ENCODE measurements around the gene NUP210.
A peak's percentile ranks its signal among the peaks of the same experiment; 100 is the strongest.
"Not testable (repeated sequence)": the region's sequence is repeated elsewhere in the genome, so short reads cannot be mapped to it uniquely, and the experiment has no call there.

Gene NUP210

DNA sequence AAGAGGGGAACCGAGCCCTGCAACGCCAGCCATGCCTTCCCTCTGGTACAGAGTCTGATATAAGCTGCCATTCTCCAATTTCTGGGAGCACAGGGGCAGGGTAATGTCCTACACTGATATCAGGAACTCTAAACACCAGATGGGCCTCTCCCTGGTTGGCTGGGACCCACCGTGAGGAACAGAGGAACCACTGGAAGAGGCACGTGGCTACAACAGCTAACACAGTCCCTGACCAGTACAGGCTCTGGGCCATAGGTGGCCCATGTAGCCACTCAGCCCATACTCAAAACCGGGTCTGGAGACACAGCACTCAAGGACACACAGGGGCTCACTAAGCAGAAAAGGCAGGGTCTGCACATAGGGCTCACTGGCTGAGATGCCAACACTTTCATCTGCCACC lies 13.9 kb downstream of the NUP210 start:
- DNase-seq (ENCODE audit: low read depth): no peak

DNA sequence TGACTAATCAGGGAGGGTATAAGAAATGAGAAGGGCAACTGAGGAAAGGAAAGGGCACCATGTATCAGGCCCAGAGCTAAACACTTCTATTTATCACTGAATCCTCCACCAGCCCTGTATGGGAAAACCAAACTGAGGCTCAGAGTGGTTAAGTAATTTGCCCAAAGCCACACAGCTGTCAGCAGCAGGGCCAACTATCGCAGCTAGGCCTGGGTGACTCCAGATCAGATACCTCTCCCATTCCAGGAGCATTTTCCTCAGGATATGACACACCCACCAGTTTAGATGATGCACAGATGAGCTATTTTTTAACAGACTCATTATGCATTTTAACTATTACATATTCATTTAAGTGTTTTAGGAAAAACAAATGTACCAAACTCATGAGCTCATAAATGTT lies 14.5 kb downstream of the NUP210 start:
- peak; percentile 1 for DNase-seq (ENCODE audit: low read depth)

DNA sequence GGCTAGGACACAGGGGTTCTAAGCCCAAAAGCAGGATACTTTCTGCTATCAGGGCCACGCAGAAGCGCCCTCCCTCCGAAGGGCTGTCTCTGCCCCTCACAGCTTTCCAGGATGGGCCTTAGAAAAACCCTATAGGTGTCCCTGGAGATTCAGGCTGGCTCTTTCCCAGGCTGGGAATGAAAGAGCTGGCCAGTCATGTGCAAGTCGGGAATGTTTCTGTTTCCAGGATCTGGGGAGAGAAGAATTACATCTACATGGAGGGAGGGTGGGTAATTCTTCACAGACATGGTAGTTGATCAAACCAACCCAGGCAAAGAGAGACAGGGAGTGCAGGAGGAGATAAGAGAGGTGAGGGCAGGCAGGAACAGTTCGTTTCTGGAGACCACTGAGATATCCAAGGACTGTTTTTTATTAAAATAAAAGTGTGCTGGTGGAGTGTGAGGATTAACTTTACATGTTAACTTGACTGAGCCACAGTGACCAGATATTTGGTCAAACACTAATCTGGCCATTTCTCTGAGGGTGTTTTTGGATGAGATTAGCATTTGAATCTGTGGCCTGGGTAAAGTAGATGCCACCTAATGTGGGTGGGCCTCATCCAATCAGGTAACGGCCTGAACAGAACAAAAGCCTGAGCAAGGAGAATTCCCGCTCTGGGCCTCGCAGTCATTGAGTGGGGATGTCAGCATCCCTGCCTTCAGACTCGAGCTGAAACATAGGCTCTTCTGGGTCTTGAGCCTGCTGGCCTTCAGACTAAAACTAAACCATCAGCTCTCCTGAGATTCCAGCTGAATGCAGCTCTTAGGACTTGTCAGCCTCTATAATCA lies 15.3 kb downstream of the NUP210 start:
- no peak for DNase-seq (ENCODE audit: low read depth)

DNA sequence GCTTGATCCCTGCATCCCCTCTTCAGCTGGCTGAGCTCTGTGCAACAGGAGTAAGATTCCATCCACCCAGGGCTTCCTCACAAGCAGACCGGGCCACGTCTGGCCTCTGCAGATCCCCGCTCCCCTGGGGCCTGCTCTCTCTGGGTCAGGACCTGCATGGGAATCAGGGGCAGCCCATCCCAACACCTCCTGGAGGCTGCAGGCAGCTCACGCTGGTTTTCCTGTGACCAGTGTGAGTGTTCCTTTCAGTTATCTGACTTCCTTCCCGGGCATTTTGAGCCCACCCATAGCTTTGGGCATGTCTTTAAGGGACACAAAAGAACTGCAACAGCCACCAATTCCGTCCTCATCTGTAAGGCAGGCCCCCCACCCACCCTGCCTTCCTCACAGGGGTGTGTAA lies 16.3 kb downstream of the NUP210 start:
- no peak for DNase-seq (ENCODE audit: low read depth)

DNA sequence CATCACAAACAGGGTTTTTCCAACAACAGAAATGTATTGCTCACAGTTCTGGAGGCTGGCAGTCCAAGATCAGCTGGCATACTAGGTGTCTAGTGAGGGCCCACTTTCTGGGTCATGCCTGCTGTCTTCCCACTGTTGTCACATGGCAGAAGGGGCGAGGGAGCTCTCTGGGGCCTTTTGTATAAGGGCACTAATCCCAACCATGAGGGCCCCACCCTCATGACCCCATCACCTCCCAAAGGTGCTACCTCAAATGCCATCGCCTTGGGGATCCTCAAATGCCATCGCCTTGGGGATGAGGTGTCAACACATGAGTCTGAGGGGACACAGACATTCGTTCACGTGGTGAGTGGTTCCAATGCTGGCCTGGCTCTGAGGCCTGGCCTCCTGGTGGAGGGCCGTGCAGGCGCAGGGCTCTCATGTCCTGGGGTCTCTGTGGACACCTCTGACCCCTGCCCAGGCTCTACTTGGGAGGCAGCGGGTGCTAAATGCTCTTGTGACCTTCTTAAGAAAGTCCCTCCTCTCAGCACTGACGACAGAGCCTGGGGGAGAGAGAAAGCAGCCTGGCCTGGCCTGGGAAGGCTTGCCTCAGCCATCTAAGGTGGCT lies 16.8 kb downstream of the NUP210 start:
- no peak for DNase-seq (ENCODE audit: low read depth)

DNA sequence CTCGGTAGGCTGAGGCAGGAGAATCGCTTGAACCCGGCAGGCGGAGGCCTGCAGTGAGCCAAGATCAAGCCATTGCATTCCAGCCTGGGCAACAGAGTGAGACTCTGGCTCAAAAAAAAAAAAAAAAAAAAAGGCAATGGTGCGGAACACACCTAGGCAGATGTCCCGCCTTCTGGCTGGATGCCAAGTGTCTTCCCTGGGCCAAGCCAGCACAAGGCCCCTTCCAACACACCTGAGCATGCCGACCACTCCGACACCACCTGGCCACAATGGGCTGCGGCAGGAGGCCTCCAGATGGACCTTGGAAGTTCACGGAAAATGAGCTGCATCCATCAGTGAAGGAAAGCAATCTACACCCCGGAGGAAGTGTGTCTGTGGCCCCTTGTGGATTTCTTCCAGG lies 19.0 kb downstream of the NUP210 start:
- DNase-seq (ENCODE audit: low read depth): no peak

DNA sequence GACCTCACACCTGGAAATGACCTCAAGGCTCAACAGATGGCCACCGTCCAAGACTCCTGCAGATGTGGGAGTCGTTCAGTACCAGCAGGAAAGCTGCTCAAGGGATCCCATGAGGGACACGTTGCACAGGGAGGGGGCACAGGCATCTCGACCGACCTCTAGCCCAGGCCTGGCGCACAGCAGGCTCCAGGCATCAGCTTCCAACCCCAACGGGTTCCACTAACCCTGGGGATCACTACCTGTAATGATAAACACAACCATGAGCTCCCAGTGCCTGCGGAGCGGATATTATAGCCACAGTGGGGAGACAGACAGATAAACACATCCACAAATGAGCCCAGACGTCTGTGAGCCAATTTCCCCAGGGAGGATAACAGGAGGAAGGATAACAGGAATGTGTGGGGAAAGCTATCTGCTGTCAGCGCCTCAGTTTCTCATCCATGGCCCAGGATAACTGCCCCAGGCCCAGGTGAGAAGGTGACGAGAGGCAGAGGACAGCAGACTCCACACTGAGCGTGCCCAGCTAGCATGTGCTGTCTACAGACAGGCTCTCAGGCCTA lies 19.9 kb downstream of the NUP210 start:
- DNase-seq (ENCODE audit: low read depth): no peak

DNA sequence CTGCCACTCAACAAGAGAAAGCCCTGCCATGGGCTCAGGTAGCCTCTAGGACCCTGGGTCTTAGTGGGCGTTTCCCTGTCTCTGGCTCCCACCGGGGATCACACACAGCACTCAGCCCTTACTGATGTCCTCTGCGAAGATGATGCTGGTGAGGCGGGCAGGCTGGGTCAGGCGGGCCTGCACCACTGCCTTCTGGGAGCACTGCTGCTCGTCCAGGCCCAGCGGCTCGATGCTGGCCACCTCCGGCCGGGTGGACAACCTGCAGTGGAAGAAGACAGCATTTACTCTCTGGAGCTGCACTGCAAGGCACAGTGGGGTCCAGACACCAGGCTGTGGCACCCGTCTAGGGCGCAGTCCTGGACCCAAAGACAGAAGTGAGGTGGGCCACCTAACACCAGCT lies 20.5 kb downstream of the NUP210 start:
- DNase-seq (ENCODE audit: low read depth): no peak

DNA sequence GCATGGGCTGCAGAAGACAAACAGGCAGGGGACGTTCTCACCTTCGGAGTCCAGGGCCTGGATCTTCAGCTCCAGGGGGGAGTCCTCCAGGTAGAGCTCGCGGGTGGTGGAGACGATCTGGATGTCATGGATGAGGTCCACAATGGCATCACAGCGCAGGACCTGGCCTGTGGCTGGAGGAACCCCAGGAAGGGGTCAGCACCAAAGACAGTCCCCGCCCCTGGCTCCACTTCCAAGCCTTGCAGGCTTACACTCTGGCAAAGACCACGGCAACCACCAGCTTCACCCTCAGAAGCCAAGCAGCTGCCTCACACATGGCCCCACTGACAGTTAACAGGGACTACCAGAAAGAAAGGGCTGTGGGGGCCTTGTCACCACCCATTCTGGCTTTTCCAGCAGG lies 22.8 kb downstream of the NUP210 start:
- no peak for DNase-seq (ENCODE audit: low read depth)

DNA sequence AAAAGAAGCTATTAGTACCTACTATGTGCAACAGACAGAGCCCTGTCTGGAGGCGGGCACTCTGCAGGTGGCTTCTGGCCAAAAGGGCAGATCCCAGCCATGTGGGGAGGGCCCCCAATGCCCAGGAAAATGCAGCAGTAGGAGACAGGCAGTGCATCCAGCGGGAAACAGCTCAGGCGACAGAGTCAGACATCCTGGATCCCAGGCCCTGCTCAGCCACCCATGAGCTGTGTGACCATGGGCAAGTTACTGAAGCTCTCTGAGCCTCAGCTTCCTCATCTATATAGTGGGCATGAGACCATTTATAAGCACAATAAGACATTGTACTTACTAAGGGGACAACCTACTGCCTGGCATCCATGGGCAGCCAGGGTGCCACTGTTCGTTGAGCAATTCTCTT lies 25.8 kb downstream of the NUP210 start:
- no peak for DNase-seq (ENCODE audit: low read depth)

DNA sequence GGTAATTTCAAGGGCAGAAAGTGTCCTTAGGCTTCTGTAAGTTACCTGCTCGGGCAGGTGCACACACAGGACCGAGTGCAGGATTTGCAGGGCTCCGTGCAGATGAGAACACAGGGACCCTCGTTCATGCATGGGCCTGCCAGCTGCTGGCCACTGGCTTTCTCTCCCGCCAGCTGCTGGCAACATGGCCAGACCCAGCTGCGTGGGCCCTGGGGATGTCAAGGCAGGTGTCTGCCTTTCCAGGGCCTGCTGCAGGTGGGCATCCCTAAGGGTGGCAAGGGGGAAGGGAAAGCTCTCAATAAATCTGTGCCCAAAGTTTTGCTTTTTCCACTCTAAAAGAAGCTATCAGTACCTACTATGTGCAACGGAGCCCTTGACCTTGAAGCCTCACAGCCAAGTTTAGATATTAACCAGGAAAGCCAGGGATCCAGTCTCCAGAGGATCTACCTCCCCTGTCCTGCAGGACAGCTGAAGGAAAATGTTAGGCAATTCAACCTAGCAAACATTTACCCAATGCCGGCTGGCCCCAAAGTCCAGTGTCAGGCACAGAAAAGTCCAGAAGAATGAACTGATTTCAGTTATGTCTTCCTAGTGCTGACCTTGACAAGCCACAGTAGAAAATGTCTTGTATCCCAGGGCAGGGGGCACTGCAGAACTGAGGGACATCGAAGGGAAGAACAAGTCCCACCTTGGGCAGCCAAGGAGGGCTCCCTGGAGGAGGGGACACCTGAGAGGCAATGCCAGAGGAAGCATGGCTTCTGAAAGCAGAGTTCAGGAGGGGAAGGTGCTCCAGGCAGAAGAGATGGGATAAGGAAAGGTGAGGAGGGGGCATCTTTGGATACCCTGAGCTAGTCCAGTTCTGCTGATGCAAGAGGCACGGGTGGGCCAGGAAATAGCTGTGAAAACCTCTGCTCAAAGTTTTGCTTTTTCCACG lies 26.4 kb downstream of the NUP210 start:
- DNase-seq (ENCODE audit: low read depth): no peak

DNA sequence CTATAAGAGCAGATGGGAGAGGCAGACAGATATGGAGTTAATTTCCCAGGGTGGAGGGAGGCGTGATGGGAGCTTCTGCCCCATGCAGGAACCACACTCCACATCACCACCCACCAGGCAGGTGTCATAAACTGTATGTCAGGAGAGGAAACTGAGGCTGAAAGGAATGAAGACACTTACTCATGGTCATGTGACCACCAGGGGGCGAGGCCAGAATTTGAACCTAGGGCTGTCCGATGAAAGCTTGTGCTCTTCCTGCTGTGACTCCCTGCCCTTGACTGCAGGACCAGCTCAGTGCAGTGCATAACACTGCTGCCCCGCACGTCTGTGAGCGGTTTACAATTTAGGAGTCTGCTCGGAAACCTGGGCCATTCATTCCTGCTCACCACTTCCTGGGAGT lies 28.8 kb downstream of the NUP210 start:
- DNase-seq (ENCODE audit: low read depth): no peak

DNA sequence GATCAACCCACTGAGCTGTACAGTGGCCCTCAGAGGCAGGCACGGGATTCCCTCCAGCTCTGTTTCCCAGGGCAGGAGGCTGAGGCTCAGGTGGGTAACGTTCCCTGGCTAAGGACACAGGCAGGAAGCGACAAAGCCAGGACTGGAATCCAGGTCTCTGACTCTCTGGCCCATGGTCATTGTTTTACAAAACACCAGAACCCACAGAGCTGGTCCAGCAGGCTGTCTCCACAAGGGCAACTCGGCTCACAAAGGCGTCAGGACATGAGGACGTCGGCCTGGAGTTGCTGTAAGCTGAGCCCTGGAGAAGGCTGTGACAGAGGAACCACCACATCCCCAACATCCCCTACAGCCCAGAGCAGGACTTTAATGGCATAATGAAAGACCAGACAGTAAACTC lies 30.7 kb downstream of the NUP210 start:
- no peak for DNase-seq (ENCODE audit: low read depth)

DNA sequence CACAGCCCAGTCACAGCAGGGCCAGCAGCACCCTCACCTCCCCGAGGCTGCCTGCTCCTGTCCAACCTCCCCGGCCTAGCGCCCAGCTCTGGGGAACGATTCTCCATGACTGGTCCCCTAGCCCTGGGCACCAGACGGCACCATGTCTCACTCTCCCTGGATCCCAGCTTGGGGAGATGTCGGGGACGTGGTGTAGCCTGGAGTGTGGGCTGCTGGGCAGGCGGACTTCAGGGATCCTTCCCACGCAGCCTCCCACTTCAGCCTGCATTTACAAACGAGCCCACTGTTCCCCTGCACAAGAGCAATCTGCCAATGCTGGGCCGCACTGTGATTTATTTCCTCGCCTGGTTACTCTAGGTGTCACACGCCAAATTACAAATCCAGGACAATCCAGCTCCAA lies 31.3 kb downstream of the NUP210 start:
- DNase-seq (ENCODE audit: low read depth): no peak

DNA sequence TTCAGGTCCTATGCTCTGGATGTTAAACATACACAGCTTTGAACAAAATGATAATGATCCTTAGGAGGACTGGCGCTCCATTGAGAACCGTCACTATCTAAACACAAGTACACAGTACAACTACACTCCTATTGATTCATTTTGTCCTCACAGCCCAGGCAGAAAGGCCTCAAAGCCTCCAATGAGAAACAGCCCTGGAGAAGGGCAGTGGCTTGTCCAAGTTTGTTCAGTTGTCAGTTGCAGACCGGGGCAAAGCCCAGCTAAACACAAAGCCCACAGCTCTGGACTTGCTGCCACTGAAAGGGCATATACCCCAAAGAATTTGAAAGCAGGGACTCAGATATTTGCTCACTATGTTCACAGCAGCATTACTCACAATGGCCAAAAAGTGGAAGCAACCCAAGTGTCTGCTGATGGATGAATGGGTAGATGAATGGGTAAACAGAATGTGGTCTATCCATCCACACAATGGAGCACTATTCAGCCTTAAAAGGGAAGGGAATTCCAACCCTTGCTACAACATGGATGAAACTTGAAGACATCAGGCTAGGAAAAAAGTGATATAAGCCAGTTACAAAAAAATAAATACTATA lies 34.7 kb downstream of the NUP210 start:
- DNase-seq (ENCODE audit: low read depth): no peak

DNA sequence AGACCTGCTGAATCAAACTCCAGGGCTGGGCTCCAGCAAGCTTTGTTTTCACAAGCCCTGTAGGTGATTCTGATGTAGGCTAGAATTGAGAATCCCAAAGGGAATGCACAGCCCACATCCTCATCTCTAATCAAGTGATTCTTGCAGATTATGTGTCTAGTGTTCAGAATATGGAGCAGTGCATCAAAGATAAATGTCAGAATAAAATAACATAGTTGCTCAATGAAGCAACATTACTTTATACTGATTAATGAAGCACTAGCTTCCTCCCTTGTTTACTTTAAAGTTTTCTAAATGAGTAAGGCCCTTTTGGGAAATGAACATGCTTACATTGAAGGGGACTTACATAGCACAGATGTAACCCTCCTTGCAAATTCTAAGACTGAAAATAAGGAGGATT lies 39.2 kb downstream of the NUP210 start:
- DNase-seq (ENCODE audit: low read depth): no peak

DNA sequence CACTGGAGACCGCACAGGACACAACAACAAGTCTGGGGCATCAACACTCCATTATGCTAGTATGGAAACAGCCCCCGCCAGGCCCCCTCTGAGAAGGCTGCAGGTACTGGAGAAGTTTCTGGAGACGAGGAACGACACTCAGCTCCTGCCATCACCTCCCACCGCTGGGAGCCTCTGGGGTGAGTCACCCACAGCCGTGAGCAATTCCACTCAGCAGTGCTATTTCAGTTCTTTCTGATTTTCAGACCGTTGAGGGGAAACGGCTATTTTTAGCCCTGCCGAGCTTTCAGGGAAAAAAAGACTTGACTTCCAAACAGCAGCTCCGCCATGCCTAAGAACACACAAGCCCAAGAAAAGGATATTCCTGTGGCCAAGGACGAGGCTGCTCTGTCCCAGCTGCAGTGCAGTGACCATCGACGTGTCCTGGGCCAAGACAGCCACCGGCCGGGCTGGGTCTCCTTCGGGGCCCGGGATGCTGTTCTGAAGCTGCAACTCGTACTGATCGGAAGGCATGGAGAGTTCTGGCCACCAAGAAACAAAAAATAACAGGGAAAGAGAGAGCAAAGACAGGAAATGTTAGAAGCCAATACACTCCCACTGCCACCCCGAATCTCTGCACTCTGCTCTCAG lies 40.8 kb downstream of the NUP210 start:
- DNase-seq (ENCODE audit: low read depth): peak; percentile 48

DNA sequence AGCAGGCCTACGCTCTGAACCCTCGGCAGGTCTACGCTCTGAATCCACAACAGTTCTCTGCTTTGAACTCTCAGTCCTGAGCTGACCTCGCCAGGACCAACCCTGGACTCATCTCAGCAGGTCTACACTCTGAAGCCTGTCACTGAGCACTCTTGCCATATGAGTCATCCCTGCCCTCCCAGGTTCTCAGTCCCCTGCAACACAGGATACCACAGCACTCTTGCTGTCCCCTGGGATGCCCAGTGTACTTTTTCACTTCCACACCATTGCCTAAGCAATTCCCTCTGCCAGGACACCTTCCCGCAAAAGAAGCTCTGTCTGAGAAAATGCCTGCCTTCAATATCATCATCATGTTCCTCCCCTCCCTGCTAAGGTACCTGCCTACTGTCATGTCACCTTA lies 42.0 kb downstream of the NUP210 start:
- no peak for DNase-seq (ENCODE audit: low read depth)

DNA sequence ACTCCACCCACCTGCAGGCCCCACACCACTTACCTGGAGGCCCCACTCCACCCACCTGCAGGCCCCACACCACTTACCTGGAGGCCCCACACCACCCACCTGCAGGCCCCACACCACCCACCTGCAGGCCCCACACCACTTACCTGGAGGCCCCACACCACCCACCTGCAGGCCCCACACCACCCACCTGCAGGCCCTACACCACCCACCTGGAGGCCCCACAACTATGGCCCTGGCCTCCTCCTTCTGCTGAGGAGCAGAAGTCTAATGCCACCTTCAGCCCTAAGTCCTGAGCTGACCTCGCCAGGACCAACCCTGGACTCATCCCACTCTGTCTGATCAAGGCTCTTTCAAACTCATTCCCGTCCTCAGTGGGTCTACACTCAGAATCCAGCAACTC lies 42.4 kb downstream of the NUP210 start:
- not testable (repeated sequence) for DNase-seq (ENCODE audit: low read depth)

DNA sequence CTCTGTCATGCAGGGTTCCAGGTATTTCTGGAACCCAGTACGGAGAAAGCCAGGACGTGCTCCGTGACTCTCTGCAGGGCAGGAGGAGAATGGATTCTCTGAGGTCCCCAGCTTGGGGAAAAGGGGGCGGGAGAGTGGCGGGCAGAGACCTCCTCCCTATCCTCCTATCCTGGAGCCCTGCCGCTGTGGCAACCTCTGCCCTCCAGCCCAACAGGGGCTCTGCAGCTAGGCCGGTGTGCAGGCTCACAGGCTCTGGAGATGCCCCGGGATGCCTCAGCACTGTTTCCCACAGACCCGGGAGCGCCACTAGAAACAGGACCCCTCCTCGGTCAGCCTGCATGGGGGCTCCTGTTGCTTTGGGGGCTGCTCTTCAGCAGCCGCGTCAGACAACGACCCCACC lies 43.1 kb downstream of the NUP210 start:
- DNase-seq (ENCODE audit: low read depth): no peak

DNA sequence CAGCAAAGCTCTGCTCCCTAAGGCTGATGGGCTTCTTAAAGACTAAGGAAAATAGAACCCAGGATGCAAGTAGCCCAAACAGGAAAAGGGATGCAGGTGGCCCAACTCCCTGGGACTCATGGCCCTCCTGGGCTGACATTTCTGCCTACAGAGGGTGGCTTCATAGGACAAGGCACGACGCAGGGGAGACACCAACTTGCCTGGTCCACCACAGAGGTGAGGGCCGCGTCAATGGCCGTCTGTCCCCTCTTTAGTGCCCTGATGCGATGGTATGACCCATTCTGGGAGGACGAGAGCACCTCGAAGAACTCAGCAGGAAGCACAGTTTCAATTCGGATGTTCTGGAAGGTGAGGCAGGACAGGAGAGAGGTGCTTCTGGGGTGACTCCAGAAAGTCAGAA lies 44.0 kb downstream of the NUP210 start:
- no peak for DNase-seq (ENCODE audit: low read depth)

DNA sequence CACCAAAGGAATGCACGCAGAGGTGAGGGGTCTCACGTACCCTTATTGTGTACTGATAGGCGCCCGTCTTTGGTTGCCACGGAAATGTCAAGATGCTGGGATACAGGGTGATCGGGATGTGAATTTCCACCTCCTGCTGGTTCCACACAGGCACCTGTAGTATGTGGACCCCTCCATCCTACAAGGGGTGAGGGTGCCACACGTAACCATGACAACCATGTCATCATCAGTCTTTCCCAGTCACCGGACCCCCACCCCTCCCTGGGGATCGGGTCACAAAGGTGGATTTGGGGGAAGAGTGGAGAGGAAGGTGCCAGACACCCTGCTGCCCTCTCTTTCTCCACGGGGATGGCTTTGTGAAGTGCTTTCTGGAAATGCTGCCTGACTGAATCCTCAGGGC lies 44.7 kb downstream of the NUP210 start:
- DNase-seq (ENCODE audit: low read depth): no peak

Measured in GM04504 (cell line).